ENCODE measurements around the gene GAGE12H. TPM values are rescaled to one million over a fixed set of nuclear protein-coding genes. Genes with fewer than 3 reads are reported as not detected.

GAGE12H gene
- total and polyA plus RNA-seq, 2 donors (not counting 1 experiment from before 2014, with no cell fraction given) = not detected

GRCh38 chrX:49610718-49611310 lies 31.1 kb downstream of the GAGE12H start:
- TF ChIP-seq CTCF (conservative IDR thresholded peaks at IDR 0.05 in 1 of 2, IDR thresholded peaks at IDR 0.05 in 1 of 2; ENCODE audit: low read depth in 1 of 2, low read length in 2 of 2) = no peak
- TF ChIP-seq EZH2 (IDR thresholded peaks at IDR 0.05; ENCODE audit: low read length, missing control alignments) = no peak
- Histone ChIP-seq H3K79me2 (ENCODE audit: control insufficient read depth, insufficient read depth, low read length) (no peaks in the 10 kb centered on the region), H3K4me3 (replicated peaks in 1 of 4; ENCODE audit: control extremely low read depth in 1 of 4, insufficient read depth in 1 of 4, low read depth in 3 of 4, low read length in 4 of 4) (no peak overlapping the region), H3K4me1 (ENCODE audit: control insufficient read depth, extremely low read depth, insufficient read depth, low read length) (no peaks in the 10 kb centered on the region), H3K9me3 (ENCODE audit: control insufficient read depth, insufficient read depth, low read depth, low read length) (no peaks in the 10 kb centered on the region), H3K27ac (ENCODE audit: insufficient read depth, low read length) (no peak overlapping the region), H2AFZ (ENCODE audit: low read length) (no peak overlapping the region), H4K20me1 (ENCODE audit: control insufficient read depth, extremely low read depth, insufficient read depth, low read length) (no peaks in the 10 kb centered on the region), H3K4me2 (ENCODE audit: extremely low read depth, insufficient read depth, low read length) (no peak overlapping the region), H3K9ac (ENCODE audit: insufficient read depth, low read length) (no peak overlapping the region), H3K27me3 (ENCODE audit: control insufficient read depth, insufficient read depth, low read length) (no peaks in the 10 kb centered on the region), H3K36me3 (ENCODE audit: control insufficient read depth, insufficient read depth, low read length) (no peaks in the 10 kb centered on the region)
- no peak for DNase-seq (ENCODE audit: low read depth in 2 of 2)

- H3K36me3 ChIP-seq (ENCODE audit: control insufficient read depth, insufficient read depth, low read length) = no peaks in the 10 kb centered on the region
- no peaks in the 10 kb centered on the region for H3K9me3 ChIP-seq (ENCODE audit: control insufficient read depth, insufficient read depth, low read depth, low read length)
- H3K4me1 ChIP-seq (ENCODE audit: control insufficient read depth, extremely low read depth, insufficient read depth, low read length) = no peaks in the 10 kb centered on the region
- no peak overlapping the region for H2AFZ ChIP-seq (ENCODE audit: low read length)
- no peaks in the 10 kb centered on the region for H3K27me3 ChIP-seq (ENCODE audit: control insufficient read depth, insufficient read depth, low read length)
- no peak overlapping the region for H3K27ac ChIP-seq (ENCODE audit: insufficient read depth, low read length)
- no peaks in the 10 kb centered on the region for H3K79me2 ChIP-seq (ENCODE audit: control insufficient read depth, insufficient read depth, low read length)
- no peak overlapping the region for H3K4me2 ChIP-seq (ENCODE audit: extremely low read depth, insufficient read depth, low read length)
- no peak for DNase-seq (ENCODE audit: low read depth in 2 of 2)
- TF ChIP-seq EZH2 (IDR thresholded peaks at IDR 0.05; ENCODE audit: low read length, missing control alignments) = no peak
- TF ChIP-seq CTCF (conservative IDR thresholded peaks at IDR 0.05 in 1 of 2, IDR thresholded peaks at IDR 0.05 in 1 of 2; ENCODE audit: low read depth in 1 of 2, low read length in 2 of 2) = no peak
- H4K20me1 ChIP-seq (ENCODE audit: control insufficient read depth, extremely low read depth, insufficient read depth, low read length) = no peaks in the 10 kb centered on the region
- no peak overlapping the region for H3K9ac ChIP-seq (ENCODE audit: insufficient read depth, low read length)
- no peak overlapping the region for H3K4me3 ChIP-seq (replicated peaks in 1 of 4; ENCODE audit: control extremely low read depth in 1 of 4, insufficient read depth in 1 of 4, low read depth in 3 of 4, low read length in 4 of 4)
Measured at GRCh38 chrX:49618574-49618973, 38.8 kb downstream of the GAGE12H start.

GRCh38 chrX:49627086-49627777 lies 47.5 kb downstream of the GAGE12H start:
- no peak overlapping the region for H3K4me2 ChIP-seq (ENCODE audit: extremely low read depth, insufficient read depth, low read length)
- no peaks in the 10 kb centered on the region for H3K9me3 ChIP-seq (ENCODE audit: control insufficient read depth, insufficient read depth, low read depth, low read length)
- H4K20me1 ChIP-seq (ENCODE audit: control insufficient read depth, extremely low read depth, insufficient read depth, low read length) = no peaks in the 10 kb centered on the region
- DNase-seq (ENCODE audit: low read depth in 2 of 2) = no peak
- no peaks in the 10 kb centered on the region for H3K27me3 ChIP-seq (ENCODE audit: control insufficient read depth, insufficient read depth, low read length)
- H3K4me1 ChIP-seq (ENCODE audit: control insufficient read depth, extremely low read depth, insufficient read depth, low read length) = no peaks in the 10 kb centered on the region
- no peaks in the 10 kb centered on the region for H3K79me2 ChIP-seq (ENCODE audit: control insufficient read depth, insufficient read depth, low read length)
- H3K27ac ChIP-seq (ENCODE audit: insufficient read depth, low read length) = no peak overlapping the region
- H3K36me3 ChIP-seq (ENCODE audit: control insufficient read depth, insufficient read depth, low read length) = no peaks in the 10 kb centered on the region
- H3K9ac ChIP-seq (ENCODE audit: insufficient read depth, low read length) = no peak overlapping the region
- TF ChIP-seq EZH2 (IDR thresholded peaks at IDR 0.05; ENCODE audit: low read length, missing control alignments) (no peak), CTCF (conservative IDR thresholded peaks at IDR 0.05 in 1 of 2, IDR thresholded peaks at IDR 0.05 in 1 of 2; ENCODE audit: low read depth in 1 of 2, low read length in 2 of 2) (no peak)
- no peak overlapping the region for H2AFZ ChIP-seq (ENCODE audit: low read length)
- H3K4me3 ChIP-seq (replicated peaks in 1 of 4; ENCODE audit: control extremely low read depth in 1 of 4, insufficient read depth in 1 of 4, low read depth in 3 of 4, low read length in 4 of 4) = no peak overlapping the region

Other genes with a start within 250 kb of the GAGE12H start
- not detected in 2 replicates for gene GAGE13, start 248.4 kb upstream of the GAGE12H start, total RNA-seq
- gene GAGE13, start 248.4 kb upstream of the GAGE12H start, polyA plus RNA-seq = not detected in 2 replicates
- gene GAGE12C, start 47.8 kb upstream of the GAGE12H start, total RNA-seq = not detected in 2 replicates
- gene GAGE12C, start 47.8 kb upstream of the GAGE12H start, polyA plus RNA-seq = not detected in 2 replicates
- not detected in 2 replicates for gene GAGE12D, start 38.2 kb upstream of the GAGE12H start, total RNA-seq
- not detected in 2 replicates for gene GAGE12D, start 38.2 kb upstream of the GAGE12H start, polyA plus RNA-seq
- not detected in 2 replicates for gene GAGE12E, start 28.7 kb upstream of the GAGE12H start, total RNA-seq
- gene GAGE12E, start 28.7 kb upstream of the GAGE12H start, polyA plus RNA-seq = not detected in 2 replicates
- not detected in 2 replicates for gene GAGE12F, start 19.1 kb upstream of the GAGE12H start, total RNA-seq
- not detected in 2 replicates for gene GAGE12F, start 19.1 kb upstream of the GAGE12H start, polyA plus RNA-seq
- gene GAGE12G, start 9.5 kb upstream of the GAGE12H start, total RNA-seq = not detected in 2 replicates
- not detected in 2 replicates for gene GAGE12G, start 9.5 kb upstream of the GAGE12H start, polyA plus RNA-seq
- not detected in 2 replicates for gene GAGE2A, start 9.5 kb downstream of the GAGE12H start, total RNA-seq
- not detected in 2 replicates for gene GAGE2A, start 9.5 kb downstream of the GAGE12H start, polyA plus RNA-seq
- gene GAGE1, start 19.1 kb downstream of the GAGE12H start, total RNA-seq = not detected in 2 replicates
- gene GAGE1, start 19.1 kb downstream of the GAGE12H start, polyA plus RNA-seq = not detected in 2 replicates
- not detected in 2 replicates for gene PAGE1, start 116.0 kb downstream of the GAGE12H start, total RNA-seq
- gene PAGE1, start 116.0 kb downstream of the GAGE12H start, polyA plus RNA-seq = not detected in 2 replicates
- gene PAGE4, start 249.4 kb downstream of the GAGE12H start, total RNA-seq = not detected in 2 replicates
- gene PAGE4, start 249.4 kb downstream of the GAGE12H start, polyA plus RNA-seq = not detected in 2 replicates

Data from fibroblast of lung (primary cell).